Activated gamma-delta T cell treated with Interleukin-2 at 50 U/mL for 16 hours (primary cell): ENCODE measurements around the gene KIAA1191.

Source experiments
- DNase-seq: peaks from one replicate; pipeline ENCODE4 v3.0.0-alpha.2; 2020

Gene KIAA1191

DNA sequence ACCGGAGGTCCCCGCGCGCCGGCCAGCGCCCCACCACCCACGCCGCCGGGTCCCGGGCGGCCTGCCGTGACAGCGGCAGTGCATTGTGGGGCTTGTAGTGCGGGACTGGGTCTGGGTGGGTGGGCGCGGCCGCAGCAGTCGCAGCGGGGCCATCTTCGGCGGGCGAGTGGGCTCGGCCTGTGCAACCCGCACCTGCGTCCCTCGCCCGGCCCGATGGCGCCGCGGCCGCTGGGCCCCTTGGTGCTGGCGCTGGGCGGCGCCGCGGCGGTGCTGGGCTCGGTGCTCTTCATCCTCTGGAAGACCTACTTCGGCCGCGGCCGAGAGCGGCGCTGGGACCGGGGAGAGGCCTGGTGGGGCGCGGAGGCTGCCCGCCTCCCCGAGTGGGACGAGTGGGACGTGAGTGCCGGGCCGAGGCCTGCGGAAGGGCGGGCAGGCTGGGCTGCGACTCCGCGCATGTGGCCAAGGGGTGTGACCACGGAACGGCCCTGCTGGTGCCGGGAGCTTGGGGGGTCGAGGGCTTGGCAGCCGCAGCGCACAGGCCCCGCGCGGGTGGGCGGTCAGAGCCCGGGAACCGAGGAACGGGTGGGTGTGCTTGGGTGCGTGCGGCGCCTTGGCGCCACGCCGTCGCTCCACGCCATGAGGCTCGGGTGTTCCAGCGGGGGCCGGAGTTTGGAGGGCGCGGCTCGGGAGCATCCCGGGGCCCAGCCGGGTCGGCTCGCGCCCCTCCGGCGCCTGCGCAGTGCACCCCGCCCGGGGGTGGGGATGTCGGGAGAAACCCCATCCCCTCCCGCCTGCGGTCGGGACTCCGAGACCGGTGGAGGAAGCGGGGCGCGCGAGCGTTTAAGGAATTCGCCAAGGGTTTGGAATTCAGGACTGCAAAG is 4.0 kb upstream of the KIAA1191 start, which contains the start of gene ARL10:
Gene ARL10 (plus strand): TSS at position 137 of the 881 bp plus-strand sequence. CDS start 77 bp downstream, at position 214.
- peak; percentile 17 for DNase-seq

DNA sequence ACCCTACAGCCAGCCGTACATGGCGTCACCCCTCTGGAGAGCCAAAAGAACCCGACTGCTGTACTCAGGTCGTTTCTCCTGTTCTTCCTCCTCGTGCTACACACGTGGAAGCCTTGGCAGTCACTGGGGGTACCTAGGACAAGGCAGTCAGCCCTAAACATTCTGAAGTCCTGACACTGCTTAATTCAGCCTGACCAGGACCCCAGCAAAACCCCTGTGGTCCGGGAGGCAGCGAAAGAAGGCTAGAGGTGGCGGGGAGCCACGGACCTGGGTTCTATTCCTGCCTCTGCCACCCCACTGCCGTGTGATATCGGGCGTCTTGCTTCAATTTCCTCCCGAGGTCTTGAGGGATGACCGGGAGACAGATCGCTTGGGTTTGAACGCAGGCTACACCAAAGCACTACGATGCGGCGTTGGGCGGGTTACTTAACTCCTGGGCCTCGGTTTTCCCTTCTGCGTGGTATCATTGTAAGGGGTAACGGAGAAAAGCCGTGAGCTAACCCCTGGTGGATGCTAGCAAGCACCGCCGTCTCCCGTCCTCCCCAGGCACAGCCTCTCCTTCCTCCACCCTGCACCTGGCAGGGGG is 3.3 kb upstream of the KIAA1191 start:
- no peak for DNase-seq

- DNase-seq: no peak
These were observed 598 bp upstream of the KIAA1191 start for GRCh38 chr5:176362233-176362490.

DNA sequence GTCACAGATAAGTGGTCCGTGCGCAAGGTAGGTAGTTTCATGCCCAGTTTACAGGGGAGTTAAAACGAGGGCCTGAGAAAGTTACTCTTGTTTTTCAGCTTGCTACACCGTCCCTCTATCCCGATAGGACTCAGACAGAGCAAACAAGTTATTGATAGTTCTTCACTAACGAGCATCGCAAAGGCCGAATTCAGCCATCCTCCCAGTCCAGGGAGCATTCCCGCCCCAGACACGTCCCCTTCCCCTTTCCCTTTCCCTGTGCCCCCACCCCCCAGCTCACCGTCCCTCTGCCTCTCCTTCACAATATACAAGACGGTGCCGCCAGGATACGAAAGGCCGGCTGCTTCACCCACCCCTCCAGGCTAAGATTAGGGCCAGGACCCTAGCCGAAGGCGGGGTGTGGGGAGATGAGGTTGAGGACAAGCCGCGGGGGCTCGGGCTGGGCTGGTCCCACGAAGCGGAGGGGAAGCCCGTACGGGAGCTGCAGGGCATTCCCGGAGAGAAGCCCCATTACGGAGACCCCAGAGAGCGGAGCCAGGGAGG is 599 bp downstream of the KIAA1191 start:
- DNase-seq: no peak

DNA sequence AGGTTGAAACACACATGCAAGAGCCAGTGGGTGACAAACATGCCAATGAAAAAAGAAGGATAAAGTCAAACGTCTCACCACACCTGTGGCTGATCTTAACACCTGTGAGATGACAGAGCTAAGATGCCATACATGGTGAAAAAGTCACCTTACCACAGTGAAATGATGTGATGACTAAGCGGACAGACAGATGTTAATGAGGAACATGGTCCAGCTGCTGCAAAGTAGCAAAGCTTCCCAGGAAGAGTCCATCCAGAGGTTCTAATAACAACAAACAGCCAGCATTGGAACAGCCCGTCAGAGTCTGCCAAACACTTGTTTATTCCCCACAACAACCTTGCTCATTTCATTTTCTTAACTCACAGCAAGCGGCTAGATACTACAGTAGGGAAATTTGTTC is 1.9 kb downstream of the KIAA1191 start:
- no peak for DNase-seq

GRCh38 chr5:176356179-176356566 is 5.4 kb downstream of the KIAA1191 start:
- DNase-seq: no peak

- no peak for DNase-seq
These were observed 6.0 kb downstream of the KIAA1191 start for GRCh38 chr5:176355400-176356178.

DNA sequence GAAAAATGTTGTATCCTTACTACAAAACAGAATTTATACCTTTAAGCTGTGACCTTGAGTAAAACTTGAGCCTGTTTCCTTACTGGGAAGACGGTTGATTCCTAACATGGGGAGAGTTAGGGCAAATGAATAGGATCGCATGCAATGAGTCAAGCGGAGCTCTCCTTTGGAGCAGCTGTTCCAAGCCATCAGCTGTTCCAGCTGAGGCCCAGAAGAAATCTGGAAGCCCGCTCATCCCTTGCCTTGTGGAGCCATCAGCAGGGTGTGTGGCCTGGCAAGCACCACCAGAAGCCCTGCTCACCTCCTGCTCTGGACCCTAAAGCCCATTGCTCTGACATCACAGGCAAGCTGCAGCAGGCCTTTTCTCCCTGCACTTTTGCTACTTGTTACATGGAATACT is 8.0 kb downstream of the KIAA1191 start:
- DNase-seq: no peak

DNA sequence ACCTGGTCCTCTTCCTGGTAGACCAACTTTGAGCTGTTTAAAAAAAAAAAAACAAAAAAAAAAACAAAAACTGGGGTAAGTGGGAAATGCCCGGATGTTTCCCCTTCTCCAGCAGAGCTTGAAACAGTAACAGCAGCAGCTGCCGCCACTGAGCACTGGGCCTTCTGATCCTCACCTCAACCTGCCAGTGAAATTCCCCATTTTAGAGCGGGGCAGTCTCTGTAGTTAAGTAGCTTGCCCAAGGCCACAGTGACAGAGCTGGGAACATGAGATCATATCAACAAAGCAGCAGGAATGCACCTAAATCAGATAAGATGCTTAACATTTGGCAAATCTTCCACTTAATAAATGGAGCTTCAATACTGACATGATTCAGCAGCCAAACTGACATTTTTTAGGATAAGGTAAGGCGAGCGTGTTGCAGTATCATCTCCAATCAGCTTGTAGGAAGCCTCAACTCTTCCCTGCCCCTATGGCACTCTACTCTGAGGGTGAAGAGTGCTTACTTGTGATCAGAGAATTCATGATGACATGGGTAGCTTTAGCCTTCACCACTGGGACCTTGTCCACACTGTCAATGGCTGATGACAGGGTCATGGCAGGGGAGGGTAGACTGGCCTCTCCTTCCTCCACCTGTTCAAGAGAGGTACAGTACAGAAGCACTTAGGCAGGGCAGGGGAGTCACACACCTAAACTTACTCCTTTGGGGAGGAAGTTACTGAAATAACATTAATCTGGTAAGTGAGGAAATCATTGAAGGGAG is 9.3 kb downstream of the KIAA1191 start:
- DNase-seq: no peak

DNA sequence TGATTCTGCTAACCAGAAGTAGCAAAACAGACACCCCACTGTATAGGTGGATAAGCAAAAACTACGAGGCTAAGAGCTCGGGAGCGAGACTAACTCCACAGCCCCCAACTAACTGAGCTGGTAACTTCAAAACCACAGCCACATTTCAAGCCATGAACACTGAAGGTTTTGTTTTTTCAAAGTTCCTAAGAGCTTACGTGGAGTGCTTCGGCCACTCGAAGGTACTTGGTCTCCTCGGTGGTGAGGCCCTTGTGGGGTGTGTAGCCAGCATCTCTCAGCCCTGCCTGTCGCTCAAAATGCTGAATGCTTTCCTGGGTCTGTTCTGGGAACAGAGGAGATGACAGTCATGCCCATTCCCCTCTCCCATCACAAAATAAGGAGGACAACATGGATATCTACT is 11.1 kb downstream of the KIAA1191 start:
- no peak for DNase-seq

GRCh38 chr5:176342766-176343458 is 18.7 kb downstream of the KIAA1191 start:
- no peak for DNase-seq

- DNase-seq: no peak
These were observed 19.4 kb downstream of the KIAA1191 start for GRCh38 chr5:176342158-176342483.

GRCh38 chr5:176341325-176342157 is 20.0 kb downstream of the KIAA1191 start:
- no peak for DNase-seq

- no peak for DNase-seq
These were observed 22.3 kb downstream of the KIAA1191 start for GRCh38 chr5:176339304-176339703.

DNA sequence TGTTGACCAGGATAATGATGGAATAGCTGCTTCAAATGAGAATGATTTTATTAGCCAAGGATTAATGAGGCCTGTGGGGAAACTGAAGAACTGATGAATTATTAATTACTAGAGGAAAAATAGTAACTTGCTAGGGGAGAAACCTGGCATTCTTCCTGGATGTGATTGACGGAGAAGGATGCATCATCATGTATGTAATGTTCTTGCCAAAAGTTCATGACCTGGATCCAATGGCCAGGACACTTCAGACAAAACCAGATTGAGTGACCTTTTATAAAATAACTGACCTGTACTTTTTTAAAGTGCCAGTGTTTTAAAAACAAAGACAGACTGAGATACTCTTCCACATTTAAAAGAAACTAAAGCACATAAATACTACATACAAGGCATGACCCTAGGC is 23.7 kb downstream of the KIAA1191 start:
- DNase-seq: no peak

DNA sequence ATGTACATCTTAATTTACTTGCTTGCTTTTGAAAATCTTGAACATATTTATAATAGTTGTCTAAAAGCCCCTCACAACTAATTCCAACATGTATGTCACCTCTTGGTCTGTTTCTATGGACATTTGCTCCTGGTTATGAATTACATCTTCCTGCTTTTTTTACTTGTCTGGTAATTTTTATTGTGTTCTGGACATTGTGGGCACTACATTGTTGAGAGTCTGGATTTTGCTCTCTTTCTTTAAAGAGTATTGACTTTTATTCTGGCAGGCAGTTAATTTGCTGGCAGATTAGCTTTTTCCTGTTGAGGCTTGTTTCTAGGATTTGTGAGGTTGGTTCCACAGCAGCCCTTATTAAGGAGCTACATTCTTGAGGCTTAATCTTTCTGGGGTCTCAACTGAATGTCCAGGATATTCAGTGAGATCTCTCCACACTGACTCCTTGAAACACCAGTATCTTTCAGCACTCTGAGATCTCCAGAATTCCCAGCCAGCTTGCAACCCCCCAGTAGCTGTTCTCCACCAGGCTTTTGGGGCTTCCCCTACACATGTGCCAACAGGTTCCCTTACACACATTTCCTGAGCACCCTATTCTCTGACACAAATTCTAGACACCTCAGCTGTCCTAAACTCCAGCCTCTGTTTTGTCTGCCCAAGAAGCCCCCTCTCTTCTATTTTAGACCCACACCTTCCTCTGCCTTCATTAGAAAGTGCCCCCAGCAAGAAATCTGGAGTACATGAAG is 27.4 kb downstream of the KIAA1191 start:
- no peak for DNase-seq

DNA sequence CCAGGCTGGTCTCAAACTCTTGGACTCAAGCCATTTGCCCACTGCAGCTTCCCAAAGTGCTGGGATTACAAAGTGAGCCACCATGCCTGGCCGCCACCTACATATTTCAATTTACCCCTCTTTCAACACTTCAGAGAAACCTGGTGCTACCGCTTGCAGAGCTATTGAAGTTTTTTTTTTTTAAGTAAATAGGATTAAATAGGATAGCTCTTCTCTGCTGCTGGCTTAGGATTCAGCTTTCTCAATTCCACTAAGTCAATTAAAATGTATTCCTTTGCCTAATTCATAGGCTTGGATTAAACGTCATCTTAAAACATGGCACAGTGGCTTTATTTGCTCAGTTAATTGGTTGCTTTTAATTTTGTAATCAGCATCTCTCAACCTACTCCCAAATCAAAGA is 41.0 kb downstream of the KIAA1191 start:
- DNase-seq: no peak

DNA sequence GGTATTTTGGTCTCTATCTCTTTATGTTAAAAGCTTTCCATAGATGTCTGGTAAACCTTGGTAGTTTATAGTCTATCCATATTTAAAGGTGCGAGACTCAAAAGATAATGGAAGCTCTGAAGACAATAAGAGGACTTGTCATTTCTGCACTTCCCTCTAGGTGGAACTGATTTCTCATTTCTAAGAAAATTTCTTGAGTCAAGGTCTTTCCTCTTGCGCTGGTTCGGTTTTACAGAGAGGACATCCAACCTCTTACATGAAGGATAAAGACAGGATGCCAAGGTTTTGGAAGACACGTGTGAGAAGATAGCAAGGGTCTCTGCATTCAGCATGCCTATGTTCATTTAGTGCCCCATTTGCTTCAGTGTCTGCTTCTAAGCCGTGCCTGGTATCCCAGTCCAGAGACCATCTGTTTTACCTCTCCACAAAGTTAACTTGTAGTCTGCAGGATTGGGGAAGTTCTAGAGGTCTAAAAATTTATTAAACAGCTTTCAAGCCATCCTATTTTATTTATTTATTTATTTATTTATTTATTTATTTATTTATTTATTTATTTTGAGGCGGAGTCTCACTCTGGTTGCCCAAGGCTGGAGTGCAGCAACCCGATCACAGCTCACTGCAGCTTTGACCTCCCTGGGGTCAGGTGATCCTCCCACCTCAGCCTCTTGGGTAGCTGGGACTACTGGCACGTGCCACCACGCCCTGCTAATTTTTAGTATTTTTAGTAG is 41.6 kb downstream of the KIAA1191 start:
- no peak for DNase-seq

GRCh38 chr5:176317534-176318374 is 43.8 kb downstream of the KIAA1191 start:
- no peak for DNase-seq
